ENCODE data around the gene RAPH1.
A peak's percentile ranks its signal among the peaks of the same experiment; 100 is the strongest.
"Not testable (repeated sequence)": the region's sequence is repeated elsewhere in the genome, so short reads cannot be mapped to it uniquely, and the experiment has no call there.

RAPH1 gene

GRCh38 chr2:203533676-203534591 is 1.2 kb downstream of the RAPH1 start:
- Histone ChIP-seq H3K9me3 (no peaks in the 10 kb centered on the region), H3K4me1 (peaks cover 0 to 45% (median 5%) of the 10 kb centered on the region in 4 donors), H3K4me3 (peak overlapping the region; percentile 99), H3K36me3 (no peaks in the 10 kb centered on the region), H3K27me3 (no peaks in the 10 kb centered on the region), H3K27ac (peak overlapping the region; percentile 90 to 95)
- TF ChIP-seq CTCF (IDR thresholded peaks at IDR 0.05): no peak
- no peak for DNase-seq
- intact Hi-C loops (cut with DNase I; ENCODE audit: low total_unique reads): no loop called here

GRCh38 chr2:203532957-203533658 is 2.0 kb downstream of the RAPH1 start:
- H3K27me3 ChIP-seq: no peaks in the 10 kb centered on the region
- no peaks in the 10 kb centered on the region for H3K9me3 ChIP-seq
- no peaks in the 10 kb centered on the region for H3K36me3 ChIP-seq
- TF ChIP-seq CTCF (IDR thresholded peaks at IDR 0.05): no peak
- H3K4me1 ChIP-seq: peaks cover 0 to 45% (median 5%) of the 10 kb centered on the region in 4 donors
- peak overlapping the region; percentile 99 for H3K4me3 ChIP-seq
- no peak for DNase-seq
- H3K27ac ChIP-seq: peak overlapping the region; percentile 90 to 95
- intact Hi-C loops (cut with DNase I; ENCODE audit: low total_unique reads): no loop called here

- H3K27ac ChIP-seq: no peak overlapping the region
- no peak for TF ChIP-seq CTCF (IDR thresholded peaks at IDR 0.05)
- H3K27me3 ChIP-seq: no peaks in the 10 kb centered on the region
- H3K9me3 ChIP-seq: no peaks in the 10 kb centered on the region
- no peak overlapping the region for H3K4me3 ChIP-seq
- no peaks in the 10 kb centered on the region for H3K36me3 ChIP-seq
- no peak for DNase-seq
- intact Hi-C loops (cut with DNase I; ENCODE audit: low total_unique reads): no loop called here
- peaks cover 0 to 36% (median 5%) of the 10 kb centered on the region in 4 donors for H3K4me1 ChIP-seq
These were observed 7.4 kb downstream of the RAPH1 start for GRCh38 chr2:203527719-203528118.

- H3K27me3 ChIP-seq; DNase-seq; H3K4me1 ChIP-seq; H3K36me3 ChIP-seq; H3K27ac ChIP-seq; H3K9me3 ChIP-seq; H3K4me3 ChIP-seq; intact Hi-C loops (cut with DNase I; ENCODE audit: low total_unique reads): not testable (repeated sequence)
These were observed 21.8 kb downstream of the RAPH1 start for GRCh38 chr2:203513268-203513667.

- intact Hi-C loops (cut with DNase I; ENCODE audit: low total_unique reads): no loop called here
- no peak overlapping the region for H3K4me3 ChIP-seq
- no peaks in the 10 kb centered on the region for H3K36me3 ChIP-seq
- H3K27me3 ChIP-seq: no peaks in the 10 kb centered on the region
- no peak overlapping the region for H3K27ac ChIP-seq
- H3K9me3 ChIP-seq: no peaks in the 10 kb centered on the region
- no peak for DNase-seq
- no peak for TF ChIP-seq CTCF (IDR thresholded peaks at IDR 0.05)
- peaks cover 0 to 6% (median 0%) of the 10 kb centered on the region in 4 donors for H3K4me1 ChIP-seq
These were observed 24.2 kb downstream of the RAPH1 start for GRCh38 chr2:203510941-203511305.

All from tibial artery (tissue), 4 donors.